Heart right ventricle (tissue), 16 donors: Measurements from ENCODE around the gene HPCAL1. TPM values are rescaled to one million over a fixed set of nuclear protein-coding genes. Genes with fewer than 3 reads are reported as not detected.

Source experiments
- ATAC-seq, 8 donors: fragments of 200-7000 bp; cut with Tn5 transposase; one replicate each; pipeline ENCODE4 v1.9.1; 2020; ENCODE audit warnings: mild to moderate bottlenecking in 8 of 8, moderate library complexity in 8 of 8, moderate number of reproducible peaks in 1 of 8
- DNase-seq, 2 donors: peaks; one replicate each; pipeline ENCODE4 v3.0.0-alpha.2; 2020
- H3K27ac ChIP-seq, 10 donors: fragments of 200-600 bp; sonication (generic) in 2 of 10; one replicate each; pipeline versions ENCODE4 v1.5.0 to v1.8.0; 2020 to 2022; ENCODE audit warnings: mild to moderate bottlenecking in 3 of 10
- H3K27me3 ChIP-seq, 7 donors: fragments of 200-600 bp; one replicate each; pipeline ENCODE4 v1.8.0; 2021 to 2022; ENCODE audit warnings: mild to moderate bottlenecking in 2 of 7
- H3K36me3 ChIP-seq, 9 donors: fragments of 200-600 bp; sonication (generic) in 1 of 9; one replicate each; pipeline versions ENCODE4 v1.5.0 to v1.8.0; 2020 to 2022; ENCODE audit warnings: mild to moderate bottlenecking in 2 of 9
- H3K4me1 ChIP-seq, 9 donors: fragments of 200-600 bp; sonication (generic) in 1 of 9; one replicate each; pipeline versions ENCODE4 v1.5.0 to v1.8.0; 2020 to 2022; ENCODE audit warnings: mild to moderate bottlenecking in 4 of 9
- H3K4me3 ChIP-seq, 10 donors: fragments of 200-600 bp; sonication (generic) in 2 of 10; one replicate each; pipeline versions ENCODE4 v1.5.0 to v1.8.0; 2020 to 2022; ENCODE audit warnings: mild to moderate bottlenecking in 7 of 10, moderate library complexity in 2 of 10
- H3K9me3 ChIP-seq, 11 donors: fragments of 200-600 bp in 10 of 11; sonication (generic) in 2 of 11; one replicate each; pipeline versions ENCODE4 v1.5.0 to v1.8.0; 2013 to 2022; ENCODE audit warnings: mild to moderate bottlenecking in 2 of 11, control low read depth in 1 of 11, moderate library complexity in 1 of 11
- WGBS, 2 donors: extraction: QIAGEN DNeasy Blood & Tissue Kit; methylation state at CpG; one replicate each; pipeline ENCODE4 v1.1.7; 2013; ENCODE audit warnings: inconsistent platforms in 1 of 2; 5-methylcytosine and 5-hydroxymethylcytosine counted together
- intact Hi-C, 10 donors: fragments of 100-400 bp; cut with DNase I; formaldehyde crosslinking; loops; one replicate each; pipeline versions ENCODE4 v1.11.1 to v1.14.2; 2022
- polyA plus RNA-seq, 2 donors: library from polyadenylated mRNA; stranded (reverse); fragments of 200-250 nt; gene quantifications; one replicate each; pipeline ENCODE4 v1.2.3, GENCODE V29; 2013
- total RNA-seq, 10 donors: library from RNA; stranded (reverse); fragmentation: NEBNext Ultra II Directional in 3 of 10; extraction: Animal tissue kit (Norgen Biotek cat#: 25700) in 3 of 10; gene quantifications; one replicate each; pipeline versions ENCODE4 v1.2.1 to v1.2.4, GENCODE V29; 2021 to 2023
- TF ChIP-seq, protein P1 (sequence below), 9 donors: fragments of 200-600 bp; sonication (generic) in 2 of 9; IDR thresholded peaks; one replicate each; pipeline versions ENCODE4 v1.5.0 to v1.8.0; 2021 to 2022; ENCODE audit warnings: antibody characterized with exemption in 9 of 9, mild to moderate bottlenecking in 5 of 9, moderate library complexity in 1 of 9
- donor health status: Arrhythmogenic right ventricular cardiomyopathy.
- donor health status: ischemic (EF 13 %, LVEDD 7.1; RV severe dilation, severe dysfunction).
- donor health status: healthy with polysubstance abuse.
- donor health status: DM: no; HTN: yes; CAD: no.
- donor health status: DM: no; HTN: no; CAD: no.
- donor health status: ischemic (EF 25% LVEDD 6.9; RV normal size, moderate dysfunction).
- donor health status: ischemic (EF 25% LVEDD 5.7; RV mildly dilated, moderate dysfunction).
- donor health status: healthy.
- donor health status: DM: yes; HTN: yes; CAD: no.
- donor health status: Ischemic cardiomyopathy.
- donor health status: ischemic (EF 35%, LVEDD 5.7; RV mildly dilated, moderate dysfunction).
- donor health status: nonischemic (EF 11% LVEDD 7.7; RV severe dilation, severe dysfunction).
- donor health status: DM: yes; HTN: yes; CAD: no.
- donor health status: PGD.
- donor health status: ischemic (EF 29% LVEDD 5.4; RV normal size, mild dysfunction).
- donor health status: nonischemic (EF 23%, LVEDD 6.1; RV moderate dilation, normal function).

HPCAL1 gene
- total and polyA plus RNA-seq, 12 donors = 15.8 to 49.2 (median 27.5) TPM

DNA sequence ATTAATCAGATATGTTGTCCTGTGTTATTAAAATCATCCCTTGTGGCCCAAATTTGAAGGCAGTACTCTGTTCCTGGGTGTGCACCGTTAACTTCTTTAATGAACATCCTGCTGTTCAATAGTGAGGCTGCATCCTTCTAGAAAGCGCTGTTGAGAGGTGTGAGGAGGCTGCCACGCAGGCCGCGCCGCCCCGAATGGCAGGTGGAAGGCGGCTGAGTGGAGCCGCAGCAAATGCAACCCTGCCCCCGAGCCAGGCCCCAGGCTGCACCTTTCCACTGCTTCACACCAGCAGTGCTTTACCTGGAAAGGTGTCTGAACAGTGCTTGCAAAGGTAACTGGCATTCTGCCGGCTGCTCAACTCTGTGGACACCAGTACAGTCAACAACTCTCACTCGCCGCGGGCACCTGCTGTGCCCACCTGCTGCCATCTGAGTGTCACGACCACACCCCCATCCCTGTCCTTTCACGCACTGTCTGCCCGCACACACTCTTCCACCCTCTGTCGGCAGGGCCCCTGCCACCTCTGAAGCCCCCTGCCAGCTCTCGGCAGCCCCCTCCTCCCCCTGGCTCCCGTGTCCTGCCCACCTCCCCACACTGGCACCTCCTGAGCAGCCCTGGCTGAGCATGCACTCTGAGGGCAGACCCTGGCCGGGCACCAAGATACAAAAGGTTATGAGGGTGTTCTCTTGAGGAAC is 74.5 kb downstream of the HPCAL1 start:
- Histone ChIP-seq H3K27ac (no peak overlapping the region), H3K27me3 (no peaks in the 10 kb centered on the region), H3K9me3 (peaks cover 0 to 3% (median 0%) of the 10 kb centered on the region in 11 donors), H3K4me1 (peaks cover 11 to 38% (median 24%) of the 10 kb centered on the region in 9 donors), H3K36me3 (peaks cover 0 to 4% (median 0%) of the 10 kb centered on the region in 9 donors), H3K4me3 (no peak overlapping the region)
- ATAC-seq = no peak
- DNase-seq = no peak
- TF ChIP-seq, protein P1, sequence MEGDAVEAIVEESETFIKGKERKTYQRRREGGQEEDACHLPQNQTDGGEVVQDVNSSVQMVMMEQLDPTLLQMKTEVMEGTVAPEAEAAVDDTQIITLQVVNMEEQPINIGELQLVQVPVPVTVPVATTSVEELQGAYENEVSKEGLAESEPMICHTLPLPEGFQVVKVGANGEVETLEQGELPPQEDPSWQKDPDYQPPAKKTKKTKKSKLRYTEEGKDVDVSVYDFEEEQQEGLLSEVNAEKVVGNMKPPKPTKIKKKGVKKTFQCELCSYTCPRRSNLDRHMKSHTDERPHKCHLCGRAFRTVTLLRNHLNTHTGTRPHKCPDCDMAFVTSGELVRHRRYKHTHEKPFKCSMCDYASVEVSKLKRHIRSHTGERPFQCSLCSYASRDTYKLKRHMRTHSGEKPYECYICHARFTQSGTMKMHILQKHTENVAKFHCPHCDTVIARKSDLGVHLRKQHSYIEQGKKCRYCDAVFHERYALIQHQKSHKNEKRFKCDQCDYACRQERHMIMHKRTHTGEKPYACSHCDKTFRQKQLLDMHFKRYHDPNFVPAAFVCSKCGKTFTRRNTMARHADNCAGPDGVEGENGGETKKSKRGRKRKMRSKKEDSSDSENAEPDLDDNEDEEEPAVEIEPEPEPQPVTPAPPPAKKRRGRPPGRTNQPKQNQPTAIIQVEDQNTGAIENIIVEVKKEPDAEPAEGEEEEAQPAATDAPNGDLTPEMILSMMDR (IDR thresholded peaks at IDR 0.05) = no peak
- intact Hi-C loops = no loop called here
- WGBS, 2 donors = 92% methylated on average over 21 of the region's 21 CpGs

DNA sequence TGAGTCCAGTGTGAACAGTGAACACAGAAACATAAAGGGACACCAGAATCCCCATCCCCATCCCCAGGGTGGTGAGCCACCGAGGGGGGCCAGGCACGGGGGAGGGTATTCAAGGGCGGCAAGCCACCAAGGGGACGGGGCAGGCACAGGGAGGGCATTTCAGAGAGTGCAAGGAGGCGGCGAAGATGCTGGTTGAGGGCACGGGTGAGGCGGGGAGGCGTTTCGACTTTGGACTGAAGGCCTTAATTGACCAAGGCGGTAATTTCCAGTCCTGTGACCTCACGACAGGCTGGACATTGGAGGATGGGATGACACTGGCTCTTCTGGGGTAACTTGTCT is 75.0 kb downstream of the HPCAL1 start:
- Histone ChIP-seq H3K9me3 (peaks cover 0 to 3% (median 0%) of the 10 kb centered on the region in 11 donors), H3K27ac (no peak overlapping the region), H3K4me3 (no peak overlapping the region), H3K36me3 (peaks cover 0 to 4% (median 0%) of the 10 kb centered on the region in 9 donors), H3K27me3 (no peaks in the 10 kb centered on the region), H3K4me1 (peaks cover 11 to 43% (median 29%) of the 10 kb centered on the region in 9 donors)
- ATAC-seq (no peak), DNase-seq (no peak)
- WGBS, 2 donors = 84 to 90% methylated on average over 12 of the region's 12 CpGs
- TF ChIP-seq, protein P1 (IDR thresholded peaks at IDR 0.05) = no peak
- intact Hi-C loops = no loop called here

DNA sequence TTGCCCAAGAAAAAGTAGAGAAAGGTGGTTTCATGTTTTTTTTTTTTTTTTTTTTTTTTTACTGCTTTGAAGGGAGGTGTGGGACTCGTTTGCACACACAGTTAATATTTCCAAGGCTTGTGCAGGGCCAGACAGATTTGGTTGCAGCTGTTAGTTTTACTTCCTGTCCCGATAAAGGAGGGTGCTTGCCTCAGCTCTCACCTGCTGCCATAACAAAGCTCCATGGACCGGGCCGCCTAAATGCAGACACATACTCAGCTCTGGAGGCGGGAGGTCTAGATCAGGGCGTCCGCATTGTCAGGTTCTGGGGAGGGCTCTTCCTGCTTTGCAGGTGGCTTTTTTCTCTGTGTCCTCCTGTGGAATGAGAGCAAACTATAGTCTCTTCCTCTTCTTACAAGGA is 75.5 kb downstream of the HPCAL1 start:
- H3K4me3 ChIP-seq = no peak overlapping the region
- WGBS, 2 donors = 73 to 75% methylated on average over 7 of the region's 7 CpGs
- H3K27ac ChIP-seq = no peak overlapping the region
- peaks cover 0 to 3% (median 0%) of the 10 kb centered on the region in 11 donors for H3K9me3 ChIP-seq
- ATAC-seq = no peak
- H3K27me3 ChIP-seq = no peaks in the 10 kb centered on the region
- H3K4me1 ChIP-seq = peaks cover 12 to 48% (median 34%) of the 10 kb centered on the region in 9 donors
- peaks cover 0 to 4% (median 0%) of the 10 kb centered on the region in 9 donors for H3K36me3 ChIP-seq
- TF ChIP-seq, protein P1 (IDR thresholded peaks at IDR 0.05) = no peak
- intact Hi-C loops = no loop called here
- DNase-seq = no peak

DNA sequence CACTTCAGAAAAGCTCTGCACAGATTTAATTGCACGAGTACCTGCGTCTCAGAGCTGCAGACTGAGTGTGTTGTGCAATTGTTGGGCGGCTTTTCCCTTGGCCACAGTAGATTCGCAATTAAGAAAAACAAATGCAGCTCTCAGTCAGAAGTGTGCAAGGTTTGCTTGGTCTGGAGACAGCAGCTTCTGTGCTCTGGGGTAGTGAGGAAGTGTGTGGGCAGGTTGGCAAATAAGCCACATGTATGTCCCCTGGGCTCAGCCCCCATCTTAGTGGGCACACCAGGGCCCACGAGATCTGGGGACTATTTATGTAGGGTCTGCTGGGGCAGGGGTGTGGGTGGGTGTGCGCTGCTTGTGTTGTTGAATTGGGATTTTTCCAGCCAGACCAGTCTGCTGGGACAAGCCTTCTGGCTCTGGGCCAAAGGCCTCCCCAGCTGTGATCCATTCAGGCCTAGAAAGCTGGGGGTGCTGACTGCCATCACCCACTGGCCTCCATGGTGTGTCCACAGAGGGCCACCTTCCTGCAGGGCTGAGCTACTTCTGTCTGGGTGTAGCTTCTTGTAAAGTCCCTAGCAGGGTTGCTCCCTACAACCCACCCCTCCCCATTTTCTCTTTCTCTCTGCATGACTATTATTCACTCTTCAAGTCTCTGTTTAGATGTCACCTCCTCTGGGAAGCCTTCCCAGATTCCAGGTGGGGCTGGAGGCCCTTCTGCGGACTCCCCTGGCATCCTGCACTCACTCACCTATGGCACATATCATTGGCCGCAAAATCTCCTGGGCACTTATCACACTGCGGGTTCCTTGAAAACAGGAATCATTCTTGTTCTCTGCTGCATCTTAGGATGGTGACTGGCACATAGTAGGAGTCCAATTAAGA is 77.6 kb downstream of the HPCAL1 start:
- intact Hi-C loops = loop anchor here in 1 of 10 donors (5.0 kb wide), 1 partner anchor 48 kb away; no protein-coding TSS in a partner anchor
- no peaks in the 10 kb centered on the region for H3K27me3 ChIP-seq
- H3K36me3 ChIP-seq = no peaks in the 10 kb centered on the region
- no peak overlapping the region for H3K4me3 ChIP-seq
- TF ChIP-seq, protein P1 (IDR thresholded peaks at IDR 0.05) = no peak
- H3K27ac ChIP-seq = peak overlapping the region in 2 of 10 donors; percentile 30 to 36
- DNase-seq (no peak), ATAC-seq (peak in 2 of 8 donors; percentile 5 to 12)
- peaks cover 12 to 62% (median 47%) of the 10 kb centered on the region in 9 donors for H3K4me1 ChIP-seq
- 77 to 78% methylated on average over 9 of the region's 9 CpGs for WGBS, 2 donors
- peaks cover 0 to 3% (median 0%) of the 10 kb centered on the region in 11 donors for H3K9me3 ChIP-seq
